ENCODE data around the gene NRG4.
A peak's percentile ranks its signal among the peaks of the same experiment; 100 is the strongest.
"Not testable (repeated sequence)": the region's sequence is repeated elsewhere in the genome, so short reads cannot be mapped to it uniquely, and the experiment has no call there.

The NRG4 gene

DNA sequence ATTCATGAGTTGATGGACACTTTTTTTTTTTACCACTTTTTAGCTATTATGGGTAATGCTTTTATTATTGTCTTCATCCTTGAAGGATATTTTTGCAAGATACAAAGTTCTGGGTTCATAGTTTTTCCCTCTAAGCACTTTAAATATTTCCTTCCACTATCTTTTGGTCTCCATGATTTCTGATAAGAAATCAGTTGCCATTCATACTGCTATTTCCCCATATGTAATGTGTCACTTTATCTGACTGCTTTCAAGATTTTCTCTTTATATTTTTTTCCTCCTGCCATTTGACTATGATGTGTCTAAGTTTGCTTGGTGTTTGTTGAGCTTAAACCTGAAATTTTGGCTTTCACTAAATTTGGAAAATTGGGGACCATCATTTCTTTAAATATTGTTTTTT lies 19.3 kb downstream of the NRG4 start:
- DNase-seq: no peak

DNA sequence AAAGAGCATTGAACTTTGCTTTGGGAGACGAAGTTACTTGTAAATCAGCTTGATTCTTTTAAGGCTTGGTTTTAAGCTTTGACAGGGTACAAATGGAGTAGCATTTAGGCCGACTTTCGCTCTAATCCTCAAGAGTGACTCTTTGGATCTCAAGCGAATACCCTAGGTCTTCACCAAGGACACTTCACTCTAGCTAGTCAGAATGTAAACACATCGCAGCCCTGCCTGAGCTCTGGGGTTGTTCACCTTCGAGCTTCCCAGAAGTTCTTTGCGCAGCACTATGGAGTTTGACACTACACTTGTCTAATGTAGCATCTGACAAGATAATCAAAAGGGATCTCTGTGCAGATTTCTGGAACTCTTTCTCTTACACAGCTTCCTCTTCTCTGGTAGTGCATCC lies 22.3 kb downstream of the NRG4 start:
- no peak for DNase-seq

DNA sequence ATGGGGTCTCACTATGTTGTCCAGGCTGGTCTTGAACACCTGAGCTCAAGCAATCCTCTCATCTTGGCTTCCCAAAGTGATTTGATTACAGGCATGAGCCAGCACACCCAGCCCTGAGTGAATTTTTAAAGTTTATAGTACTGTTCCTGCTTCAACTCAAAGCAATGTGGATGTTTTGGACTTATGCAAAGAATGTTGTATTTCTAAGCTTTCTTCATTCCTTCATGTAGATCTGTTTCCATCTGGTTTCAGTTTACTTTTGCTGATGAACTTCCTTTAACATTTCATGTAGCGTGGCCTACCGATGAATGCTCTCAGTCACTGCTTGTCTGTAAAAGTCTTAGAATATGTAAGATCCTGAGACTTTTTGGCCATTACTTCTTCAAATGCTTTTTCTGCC lies 23.2 kb downstream of the NRG4 start:
- DNase-seq: no peak

DNA sequence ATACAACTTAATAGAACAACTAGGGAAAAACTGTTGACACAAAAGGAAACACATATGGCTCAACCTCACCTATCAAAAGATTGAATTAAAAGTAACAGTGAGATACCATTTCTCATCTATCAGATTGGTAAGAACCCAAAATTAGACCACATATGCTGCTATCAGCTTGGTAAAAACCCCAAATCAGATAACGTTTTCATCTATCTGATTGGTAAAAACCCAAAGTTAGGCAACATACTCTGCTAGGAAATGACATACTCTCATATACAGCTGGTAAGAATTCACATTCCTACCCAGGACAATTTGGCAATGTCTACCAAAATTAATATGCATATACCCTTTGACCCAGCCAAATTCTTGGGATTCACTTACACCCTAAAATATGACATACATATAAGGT lies 26.3 kb downstream of the NRG4 start:
- DNase-seq: no peak

DNA sequence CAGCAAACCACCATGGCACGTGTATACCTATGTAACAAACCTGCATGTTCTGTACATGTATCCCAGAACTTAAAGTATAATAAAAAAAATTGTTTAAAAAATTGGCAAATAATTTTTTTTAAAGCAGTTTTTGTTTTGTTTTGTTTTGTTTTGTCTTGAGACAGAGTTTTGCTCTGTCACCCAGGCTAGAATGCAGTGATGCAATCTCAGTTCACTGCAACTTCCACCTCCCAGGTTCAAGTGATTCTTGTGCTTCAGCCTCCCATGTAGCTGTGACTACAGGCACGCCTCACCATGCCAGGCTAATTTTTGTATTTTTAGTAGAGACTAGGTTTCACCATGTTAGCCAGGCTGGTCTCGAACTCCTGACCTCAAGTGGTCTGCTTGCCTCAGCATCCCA lies 27.5 kb downstream of the NRG4 start:
- DNase-seq: not testable (repeated sequence)

DNA sequence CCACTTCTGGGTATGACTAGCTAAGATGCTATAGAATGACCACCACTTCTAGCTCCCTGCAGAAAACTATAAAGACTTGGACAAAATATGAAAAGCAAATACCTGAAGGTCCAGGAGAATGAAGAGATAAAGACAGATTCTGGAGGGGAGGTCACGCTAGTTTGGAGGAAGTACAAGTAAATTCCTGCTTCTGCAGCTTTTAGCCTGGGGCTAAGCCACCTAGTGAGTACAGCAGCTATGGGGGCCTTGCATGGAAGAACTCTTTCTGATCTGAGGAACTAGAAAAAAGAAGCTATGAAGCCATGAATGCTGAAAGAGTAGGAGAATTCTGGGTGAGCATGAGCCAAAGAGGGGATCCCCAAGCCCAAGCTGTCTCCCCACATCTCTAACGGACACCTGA lies 29.8 kb downstream of the NRG4 start:
- DNase-seq: peak; percentile 66

DNA sequence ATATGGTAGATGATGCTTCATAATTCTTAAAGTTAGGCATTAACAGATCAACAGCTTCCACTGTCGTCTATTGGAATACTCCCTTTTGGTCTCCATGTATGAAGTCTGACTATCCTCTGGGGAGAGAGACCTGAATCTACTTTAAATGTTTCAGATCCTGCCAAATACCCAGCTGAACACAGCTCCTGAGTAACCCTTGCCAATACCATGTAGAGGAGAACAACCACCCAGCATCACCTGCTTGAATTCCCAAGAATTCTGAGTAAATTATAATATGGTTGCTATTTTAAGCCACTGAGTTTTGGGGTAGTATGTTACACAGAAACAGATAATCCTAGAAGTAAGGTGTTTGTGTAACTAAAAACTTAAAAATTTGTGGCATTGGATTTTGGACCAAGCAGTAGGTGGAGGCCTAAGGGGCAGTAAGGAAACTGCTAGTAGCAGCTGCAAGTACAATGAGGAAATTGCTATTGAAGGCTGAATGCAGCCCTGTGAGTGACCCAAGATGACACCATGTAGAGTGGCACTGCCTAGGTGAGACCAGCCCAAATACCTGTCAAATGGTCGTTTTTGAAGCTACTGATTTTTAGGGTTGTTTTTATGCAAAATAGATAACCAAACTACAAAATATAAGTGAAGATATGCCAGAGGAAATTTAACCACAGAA lies 30.9 kb downstream of the NRG4 start:
- no peak for DNase-seq

DNA sequence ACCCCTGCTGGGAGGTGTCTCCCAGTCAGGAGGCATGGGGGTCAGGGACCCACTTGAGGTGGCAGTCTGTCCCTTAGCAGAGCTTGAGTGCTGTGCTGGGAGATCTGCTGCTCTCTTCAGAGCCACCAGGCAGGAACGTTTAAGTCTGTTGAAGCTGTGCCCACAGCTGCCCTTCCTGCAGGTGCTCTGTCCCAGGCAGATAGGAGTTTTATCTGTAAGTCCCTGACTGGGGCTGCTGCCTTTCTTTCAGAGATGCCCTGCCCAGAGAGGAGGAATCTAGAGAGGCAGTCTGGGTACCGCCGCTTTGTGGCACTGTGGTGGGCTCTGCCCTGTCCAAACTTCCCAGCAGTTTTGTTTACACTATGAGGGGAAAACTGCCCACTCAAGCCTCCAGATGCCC lies 35.5 kb downstream of the NRG4 start:
- DNase-seq: not testable (repeated sequence)

DNA sequence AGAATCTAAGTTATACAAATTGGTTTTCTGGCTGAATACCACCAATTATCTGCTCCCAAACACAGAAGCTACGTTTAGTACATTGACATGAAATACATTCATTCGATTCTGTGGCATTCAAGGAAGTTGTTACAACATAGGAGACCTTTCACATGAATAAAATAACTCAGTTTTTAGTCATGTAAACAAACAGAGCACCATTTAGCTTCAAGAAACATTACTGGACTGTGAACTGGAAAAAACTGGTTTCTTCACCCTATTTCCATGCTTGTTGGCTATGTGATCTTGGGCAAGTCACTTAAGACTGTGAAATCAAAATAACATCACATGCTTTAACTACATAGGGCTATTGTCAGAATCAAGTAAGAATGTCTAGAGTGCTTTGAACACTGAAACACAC lies 46.2 kb downstream of the NRG4 start:
- DNase-seq: no peak

DNA sequence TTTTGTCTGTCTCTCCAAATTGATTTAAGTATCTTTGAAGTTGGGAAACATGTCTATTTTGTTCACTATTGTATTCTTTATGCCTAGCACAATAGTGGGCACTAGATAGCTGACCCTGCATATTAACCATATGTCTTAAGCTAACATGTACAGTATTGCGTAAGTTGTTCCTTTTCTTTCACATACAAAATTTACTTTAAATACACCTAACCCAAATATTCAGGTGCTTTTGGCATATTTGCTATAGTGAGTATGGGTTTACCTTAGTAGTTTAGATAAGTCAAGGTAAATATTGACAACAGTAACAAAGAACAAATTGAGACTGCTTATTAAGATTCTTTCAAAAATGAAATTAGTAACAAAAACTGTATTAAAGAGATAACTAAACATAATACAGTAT lies 50.9 kb downstream of the NRG4 start:
- DNase-seq: no peak

DNA sequence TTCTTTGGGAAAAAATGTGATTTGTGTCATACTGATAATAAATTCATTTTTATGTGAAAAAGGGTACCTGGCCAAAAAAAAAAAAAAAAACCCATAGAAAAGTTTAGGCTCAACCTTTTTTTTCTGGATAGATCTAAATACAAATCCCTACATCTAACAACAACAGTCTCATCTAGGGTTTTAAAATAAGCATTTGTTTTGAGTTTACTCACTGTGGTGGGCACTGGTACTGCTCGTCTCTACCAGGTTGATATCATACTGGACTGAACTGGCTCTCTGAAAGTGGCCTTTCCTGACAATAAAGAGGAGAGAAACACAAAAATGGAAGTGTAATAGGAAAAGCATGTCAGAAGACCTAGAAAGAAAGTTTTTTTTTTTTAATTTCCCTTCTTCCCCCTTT lies 56.5 kb downstream of the NRG4 start:
- DNase-seq: no peak

DNA sequence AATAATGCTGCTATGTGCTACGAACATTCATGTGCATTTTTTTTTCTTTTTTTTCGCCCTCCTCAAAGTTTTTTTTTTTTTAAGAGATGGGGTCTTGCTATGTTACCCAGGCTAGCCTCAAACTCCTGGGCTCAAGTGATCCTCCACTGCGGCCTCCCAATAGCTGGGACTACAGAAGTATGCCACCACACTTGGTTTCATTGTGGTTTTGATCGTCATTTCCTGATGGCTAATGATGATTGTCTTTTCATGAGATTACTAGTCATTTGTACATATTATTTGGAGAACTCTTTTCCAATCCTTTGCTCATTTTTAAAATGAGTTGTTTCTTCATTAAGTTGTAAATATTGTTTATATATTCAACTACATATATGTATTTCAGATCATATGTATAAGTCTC lies 59.7 kb downstream of the NRG4 start:
- DNase-seq: no peak

DNA sequence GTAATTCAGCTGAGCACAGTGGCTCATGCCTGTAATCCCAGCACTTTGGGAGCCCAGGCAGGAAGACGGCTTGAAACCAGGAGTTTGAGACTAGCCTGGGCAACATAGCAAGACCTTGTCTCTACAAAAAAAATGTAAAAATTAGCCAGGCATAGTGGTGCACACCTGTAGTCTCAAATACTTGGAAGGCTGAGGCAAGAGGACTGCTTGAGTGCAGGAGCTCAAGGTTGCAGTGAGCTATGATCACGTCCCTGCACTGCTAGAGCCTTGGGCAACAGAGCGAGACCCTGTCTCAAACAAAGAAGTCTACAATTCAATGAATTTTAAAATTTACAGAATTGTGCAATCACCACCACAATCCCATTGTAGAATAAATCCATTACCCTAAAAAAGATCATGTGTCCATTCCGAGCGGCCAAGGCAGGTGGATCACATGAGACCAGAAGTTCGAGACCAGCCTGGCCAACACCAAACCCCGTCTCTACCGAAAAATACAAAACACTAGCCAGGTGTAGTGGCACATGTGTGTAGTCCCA lies 63.4 kb downstream of the NRG4 start:
- DNase-seq: no peak

DNA sequence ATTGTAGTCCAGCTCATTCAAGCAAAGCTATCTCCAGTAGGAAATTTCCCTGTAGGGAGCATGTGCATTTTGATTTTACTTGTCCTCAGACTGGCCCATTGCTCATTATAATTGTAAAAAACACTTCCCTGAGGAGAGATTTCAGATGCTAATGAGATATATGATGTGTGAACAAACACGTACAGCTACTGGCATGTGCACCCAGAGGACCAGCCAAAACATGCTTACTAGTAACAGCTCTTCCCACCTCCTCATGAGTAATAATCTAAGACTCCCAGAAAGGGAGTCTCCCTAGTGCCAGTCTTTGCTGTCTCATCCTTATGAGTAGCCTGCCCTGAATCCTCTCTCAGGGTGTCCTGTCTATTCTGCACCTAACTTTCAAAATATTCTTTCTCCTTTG lies 65.1 kb downstream of the NRG4 start:
- no peak for DNase-seq

DNA sequence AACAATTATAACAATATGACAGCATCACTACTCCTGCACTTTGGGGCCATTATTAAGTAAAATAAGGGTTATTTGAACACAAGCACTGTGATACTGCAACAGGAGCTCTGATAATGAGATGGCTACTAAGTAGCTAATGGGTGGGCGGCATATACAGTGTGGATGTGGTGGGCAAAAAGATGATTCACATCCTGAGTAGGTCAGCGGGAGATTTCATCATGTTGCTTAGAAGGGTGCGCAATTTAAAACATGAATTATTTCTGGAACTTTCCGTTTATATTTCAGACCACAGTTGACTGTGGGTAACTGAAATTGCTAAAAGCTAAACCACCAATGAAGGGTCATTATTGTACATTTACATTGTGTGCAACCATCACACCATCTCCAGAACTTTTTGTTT lies 66.3 kb downstream of the NRG4 start:
- DNase-seq: no peak

DNA sequence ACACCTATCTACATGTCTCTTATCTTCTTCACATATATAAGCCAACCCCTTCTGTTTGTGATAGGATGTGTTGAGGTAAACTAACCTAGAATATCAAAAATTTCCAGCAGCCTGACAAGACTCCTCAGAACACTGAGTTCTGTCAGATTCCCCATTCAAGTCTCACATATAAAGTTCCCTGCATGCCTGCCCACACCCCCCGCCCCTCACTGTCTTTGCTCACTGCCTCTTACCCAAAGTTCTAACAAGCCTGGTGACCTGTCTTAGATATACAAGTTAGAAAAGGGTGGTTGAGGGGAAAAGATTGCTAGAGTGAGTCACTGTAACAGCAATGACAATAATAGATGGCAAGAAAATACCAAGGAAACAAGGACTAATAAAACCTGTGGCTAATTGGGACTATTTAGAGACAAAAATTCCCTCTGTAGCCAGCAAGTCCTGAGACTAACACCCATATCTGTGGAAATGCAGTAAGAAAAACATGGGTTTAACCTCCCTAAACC lies 68.5 kb downstream of the NRG4 start:
- no peak for DNase-seq

DNA sequence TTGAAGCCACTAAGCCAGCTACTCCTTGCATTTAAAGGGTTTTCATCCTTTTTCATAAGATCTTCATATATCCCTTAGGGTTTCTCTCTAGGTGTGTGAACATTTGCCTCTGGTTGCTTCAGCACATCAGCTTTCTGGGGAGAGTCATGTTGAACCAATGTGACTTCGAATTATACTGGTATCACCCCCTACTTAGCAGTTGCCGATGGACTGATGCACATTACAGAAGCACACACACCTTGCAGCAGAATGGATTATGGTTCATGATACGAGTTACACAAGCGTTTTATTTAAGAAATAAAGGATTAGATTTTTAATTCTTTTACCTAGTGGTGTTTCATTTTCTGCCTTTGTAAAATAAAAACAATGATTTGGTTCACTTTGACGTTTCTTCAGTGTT lies 69.0 kb downstream of the NRG4 start:
- DNase-seq: no peak

DNA sequence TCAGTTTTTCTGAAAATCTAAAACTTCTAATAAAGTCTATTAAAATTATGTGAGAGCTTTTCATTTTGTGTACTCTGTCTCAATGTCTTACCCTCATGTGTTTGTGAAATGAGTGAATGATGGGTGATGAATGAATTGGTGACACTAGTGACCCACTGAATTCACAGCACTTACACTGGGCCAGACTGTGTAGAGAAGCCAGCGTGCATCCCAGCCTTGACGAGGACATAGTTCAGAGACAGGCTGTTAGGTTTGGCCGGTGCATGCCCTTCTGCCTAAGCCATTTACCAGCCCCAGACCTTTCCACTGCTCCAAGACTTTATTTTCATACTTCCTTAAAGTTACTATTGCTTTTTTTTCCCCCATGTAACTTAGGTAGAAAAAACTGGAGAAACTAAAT lies 69.8 kb downstream of the NRG4 start:
- no peak for DNase-seq

DNA sequence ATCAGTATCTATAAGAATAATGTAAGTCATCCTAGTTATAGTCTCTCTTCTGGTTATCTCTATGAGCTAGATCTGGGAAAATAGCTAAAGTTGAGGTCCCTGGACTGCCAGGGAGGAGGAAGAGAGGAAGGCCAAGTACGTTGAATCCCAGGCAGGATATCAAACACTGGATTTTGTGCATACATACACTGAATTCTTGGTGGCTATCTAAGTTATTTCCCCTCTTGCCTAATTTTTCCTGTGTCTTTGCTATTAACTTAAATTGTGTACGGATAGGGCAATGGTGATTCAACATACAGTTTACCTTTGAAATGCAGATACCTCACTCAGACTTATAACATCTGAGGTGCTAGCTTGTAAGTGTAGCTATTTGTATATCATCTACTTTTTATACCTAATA lies 81.4 kb downstream of the NRG4 start:
- no peak for DNase-seq

DNA sequence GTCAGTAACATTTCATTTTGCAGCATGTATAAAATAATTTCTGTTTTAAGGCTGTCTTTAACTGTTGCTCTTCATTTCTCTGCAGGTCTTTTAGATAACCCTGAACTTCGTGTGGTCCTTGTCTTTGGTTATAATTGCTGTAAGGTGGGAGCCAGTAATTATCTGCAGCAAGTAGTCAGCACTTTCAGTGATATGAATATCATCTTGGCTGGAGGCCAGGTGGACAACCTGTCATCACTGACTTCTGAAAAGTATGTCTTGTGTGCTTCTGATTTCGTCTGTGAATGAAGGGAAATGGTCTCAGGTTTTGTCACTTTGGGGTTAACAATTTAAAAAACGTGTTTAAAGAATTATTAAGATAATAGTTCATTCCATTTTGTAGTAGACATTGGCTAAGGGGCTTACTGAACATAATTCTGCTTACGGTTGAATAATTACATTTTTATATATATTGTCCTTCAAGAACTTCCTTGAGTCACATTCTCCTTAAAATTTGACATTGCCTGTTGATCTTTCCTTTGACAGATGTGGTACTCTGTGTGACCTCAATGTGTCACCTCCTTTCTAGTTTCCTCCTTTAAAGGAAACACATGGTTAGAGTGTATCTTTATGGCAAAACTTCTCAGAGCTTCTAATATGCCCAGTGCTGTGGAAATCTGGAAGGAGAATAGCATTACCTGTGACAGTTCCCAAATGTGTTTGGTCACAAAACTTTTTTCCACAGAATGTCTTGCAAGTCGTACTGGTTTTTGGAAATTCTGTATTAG lies 82.2 kb downstream of the NRG4 start:
- no peak for DNase-seq

DNA sequence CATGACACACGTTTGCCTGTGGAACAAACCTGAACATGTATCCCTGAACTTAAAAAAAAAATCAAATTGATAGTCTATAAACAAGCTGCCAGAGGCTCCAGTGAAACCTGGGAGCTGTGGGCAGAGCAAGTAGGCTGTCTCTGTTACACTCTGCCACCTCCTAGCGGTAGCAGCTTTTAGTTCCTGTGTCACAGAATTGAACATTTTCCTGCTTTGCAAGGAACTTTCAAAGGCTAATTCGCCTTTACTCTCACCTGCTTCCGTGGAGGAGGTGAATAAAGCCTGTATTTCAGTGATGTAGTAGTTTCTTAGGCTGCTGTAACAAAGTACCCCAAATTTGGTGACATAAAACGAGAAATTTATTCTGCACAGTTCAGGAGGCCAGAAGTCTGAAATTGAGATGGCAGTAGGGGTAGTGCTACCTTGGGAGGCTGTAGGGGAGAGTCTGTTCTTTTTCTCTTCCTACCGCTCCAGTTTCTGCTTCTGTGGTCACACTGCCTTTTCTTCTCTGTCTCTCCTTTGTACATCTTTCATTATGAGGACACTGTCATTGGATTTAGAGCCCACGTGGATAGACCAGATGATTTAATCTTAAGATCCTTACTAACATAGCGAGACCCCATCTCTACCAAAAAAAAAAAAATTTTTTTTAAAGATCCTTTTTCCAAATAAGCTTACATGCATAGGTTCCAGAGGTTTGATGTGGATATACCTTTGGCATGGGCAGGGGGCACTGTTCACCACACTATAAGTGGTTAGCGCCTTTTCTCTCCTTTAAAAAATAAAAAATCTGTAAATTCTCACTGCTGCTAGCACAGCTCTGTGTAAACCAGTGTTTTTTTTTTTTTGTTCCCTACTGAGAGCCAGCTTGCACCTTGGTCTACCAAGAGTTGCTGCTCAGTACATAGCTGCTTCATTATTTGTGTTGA lies 83.3 kb downstream of the NRG4 start:
- DNase-seq: peak; percentile 71

DNA sequence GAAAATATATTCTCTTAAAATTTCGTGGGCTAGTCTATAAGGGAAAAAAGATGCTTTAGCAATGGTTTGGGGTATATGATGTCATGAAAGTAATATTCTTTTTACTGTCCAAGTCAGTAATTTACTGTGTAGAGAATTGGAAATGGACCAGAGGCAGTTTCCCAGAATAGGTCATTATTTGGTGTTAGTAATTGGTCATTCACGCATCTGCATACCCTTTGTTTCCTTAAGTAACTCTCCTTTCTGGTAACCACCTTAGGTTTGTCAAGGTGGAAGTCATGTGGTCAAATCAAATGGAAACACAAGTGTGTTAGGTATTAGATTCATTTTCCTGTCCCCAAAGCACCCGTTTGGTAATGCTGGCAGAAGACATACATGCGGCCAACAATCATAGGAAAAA lies 84.6 kb downstream of the NRG4 start:
- DNase-seq: no peak

DNA sequence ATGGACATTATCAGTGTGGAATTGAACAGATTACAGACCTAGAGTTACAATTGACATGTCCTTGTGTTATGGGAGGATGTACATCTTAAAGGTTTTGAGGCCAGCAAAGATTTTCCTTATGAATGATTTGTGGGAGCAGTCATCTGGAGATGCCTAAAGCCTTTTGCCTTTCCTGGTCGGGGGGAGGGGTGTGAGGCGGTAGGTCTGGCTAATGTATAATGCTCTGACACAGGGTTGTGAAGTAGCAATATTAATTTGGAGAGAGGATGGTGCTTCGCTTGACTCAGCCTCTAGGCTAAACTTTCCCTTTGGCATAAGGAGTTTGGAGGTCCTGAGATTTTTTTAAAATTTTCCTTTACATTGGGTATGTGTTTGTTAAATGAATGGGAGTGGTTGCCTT lies 85.3 kb downstream of the NRG4 start:
- no peak for DNase-seq

All from islet precursor cell (in vitro differentiated cells).